Endothelial cell of umbilical vein (primary cell): Measurements from ENCODE around the gene PCSK6. TPM values are rescaled to one million over a fixed set of nuclear protein-coding genes. Genes with fewer than 3 reads are reported as not detected.

Experiments
- BruUV-seq: library from RNA; stranded (reverse); fragments of 400-500 nt; replicated peaks from 2 replicates; lab custom pipeline; 2021; lab: Mats Ljungman, UMichigan
- CTCF ChIA-PET: fragments of 300-600, 350-600 bp; sonication (Branson Sonifier 250); formaldehyde crosslinking; loops from one replicate; lab custom pipeline; 2021; ENCODE audit warnings: antibody characterized with exemption, inconsistent platforms; lab: Charles Lee
- POLR2A ChIA-PET: fragments of 300-600, 350-600 bp; sonication (Branson Sonifier 250); formaldehyde crosslinking; loops from one replicate; lab custom pipeline; 2021; ENCODE audit warnings: antibody characterized with exemption, inconsistent platforms; lab: Charles Lee
- DNase-seq: peaks from one replicate; pipeline ENCODE4 v3.0.0-alpha.2; 2011; ENCODE audit warnings: low read depth, low spot score
- FAIRE-seq: peaks from 2 replicates; lab custom pipeline; 2011; peaks lifted over from hg19 to GRCh38; lab: Jason Lieb, UNC
- H2AFZ ChIP-seq: 2 replicates; pipeline ENCODE4 v1.6.0; 2012; ENCODE audit warnings: low read depth, low read length, control low read depth, inconsistent platforms
- H3K27ac ChIP-seq: 2 replicates; pipeline ENCODE4 v1.5.1; 2011; ENCODE audit warnings: low read depth, mild to moderate bottlenecking, control low read depth, low read length, moderate library complexity; ENCODE audit not compliant: insufficient read depth
- H3K27me3 ChIP-seq, 2 experiments: 2 replicates each; pipeline versions ENCODE4 v1.6.0 to v1.6.1; 2011; ENCODE audit warnings: low read length in 2 of 2, mixed read lengths in 1 of 2; ENCODE audit not compliant: control insufficient read depth in 2 of 2, insufficient read depth in 2 of 2
- H3K36me3 ChIP-seq, 2 experiments: 2 replicates in 1 of 2; 3 replicates in 1 of 2; pipeline ENCODE4 v1.5.1; 2011; ENCODE audit warnings: low read length in 2 of 2, mild to moderate bottlenecking in 1 of 2, moderate library complexity in 1 of 2; ENCODE audit not compliant: control insufficient read depth in 2 of 2, insufficient read depth in 2 of 2; ENCODE audit errors: extremely low read depth in 1 of 2
- H3K4me1 ChIP-seq: 3 replicates; pipeline ENCODE4 v1.5.1; 2011; ENCODE audit warnings: mild to moderate bottlenecking, low read length; ENCODE audit not compliant: control insufficient read depth, insufficient read depth; ENCODE audit errors: extremely low read depth
- H3K4me2 ChIP-seq: 2 replicates; pipeline ENCODE4 v1.6.1; 2011; ENCODE audit warnings: low read length, control low read depth, mixed read lengths; ENCODE audit not compliant: insufficient read depth
- H3K4me3 ChIP-seq, 3 experiments: fragments of 200-600 bp in 1 of 3; sonication (generic), shearing (Covaris generic) in 1 of 3; replicated peaks in 1 of 3; 2 replicates each; pipeline ENCODE4 v1.5.1; 2011 to 2016; ENCODE audit warnings: control low read depth in 3 of 3, low read length in 3 of 3, mild to moderate bottlenecking in 2 of 3, inconsistent platforms in 1 of 3, low read depth in 1 of 3, moderate library complexity in 1 of 3; ENCODE audit not compliant: insufficient read depth in 1 of 3
- H3K79me2 ChIP-seq: 2 replicates; pipeline ENCODE4 v1.6.0; 2012; ENCODE audit warnings: low read length, inconsistent platforms; ENCODE audit not compliant: control insufficient read depth, insufficient read depth
- H3K9ac ChIP-seq: replicated peaks from 2 replicates; pipeline ENCODE3; 2011; ENCODE audit warnings: low read length, control low read depth; ENCODE audit not compliant: insufficient read depth; ENCODE audit errors: extremely low read depth
- H3K9me1 ChIP-seq: replicated peaks from 3 replicates; pipeline ENCODE4 v1.6.0; 2011; ENCODE audit warnings: mild to moderate bottlenecking, low read length; ENCODE audit not compliant: control insufficient read depth, insufficient read depth; ENCODE audit errors: extremely low read depth
- H3K9me3 ChIP-seq: replicated peaks from 2 replicates; pipeline ENCODE4 v1.5.1; 2012; ENCODE audit warnings: low read length, inconsistent platforms; ENCODE audit not compliant: control insufficient read depth, insufficient read depth
- H4K20me1 ChIP-seq: replicated peaks from 2 replicates; pipeline ENCODE3; 2011; ENCODE audit warnings: mild to moderate bottlenecking, low read length; ENCODE audit not compliant: control insufficient read depth, insufficient read depth; ENCODE audit errors: extremely low read depth
- EZH2 ChIP-seq: IDR thresholded peaks from 2 replicates; pipeline ENCODE4 v1.6.1; 2012; ENCODE audit warnings: borderline replicate concordance, low read depth, mild to moderate bottlenecking, moderate library complexity, low read length, inconsistent platforms; ENCODE audit not compliant: severe bottlenecking
- FOS ChIP-seq: IDR thresholded peaks from 2 replicates; pipeline ENCODE4 v1.6.1; 2011; ENCODE audit warnings: mild to moderate bottlenecking, low read length, moderate library complexity, borderline replicate concordance; ENCODE audit not compliant: insufficient read depth
- GATA2 ChIP-seq: IDR thresholded peaks from 2 replicates; pipeline ENCODE4 v1.7.0; 2011; ENCODE audit warnings: low read depth, mild to moderate bottlenecking, moderate library complexity, mixed read lengths, low read length; ENCODE audit not compliant: insufficient read length, insufficient read depth
- JUN ChIP-seq: IDR thresholded peaks from 2 replicates; pipeline ENCODE4 v1.6.1; 2011; ENCODE audit warnings: borderline replicate concordance, low read depth; ENCODE audit not compliant: insufficient read length, insufficient read depth
- MYC ChIP-seq: IDR thresholded peaks from one replicate; pipeline ENCODE4 v1.6.1; 2011; ENCODE audit warnings: mild to moderate bottlenecking, low read depth, low read length
- POLR2A ChIP-seq: IDR thresholded peaks from 2 replicates; pipeline ENCODE4 v1.6.1; 2012; ENCODE audit warnings: low read depth, mild to moderate bottlenecking, control low read depth, low read length
- POLR2AphosphoS5 ChIP-seq: IDR thresholded peaks from 2 replicates; pipeline ENCODE4 v1.6.1; 2012; ENCODE audit warnings: low read depth, mild to moderate bottlenecking, control low read depth, low read length, moderate library complexity; ENCODE audit not compliant: insufficient read depth
- dilution Hi-C: fragments of 300-500 bp; cut with MboI; formaldehyde crosslinking; loops from one replicate; pipeline ENCODE4 v1.15.0; 2019; ENCODE audit warnings: low sequenced_read_pairs; ENCODE audit not compliant: extremely low pct_ligation_motif_present
- intact Hi-C: fragments of 100-400 bp; cut with micrococcal nuclease; formaldehyde crosslinking; loops from one replicate; pipeline ENCODE4 v1.10.0; 2022
- polyA plus RNA-seq, 4 experiments: library from polyadenylated mRNA; depleted of rRNA in 3 of 4; stranded (reverse) in 3 of 4; unstranded in 1 of 4; fragments of >200 nt; gene quantifications; 2 replicates each; pipeline versions ENCODE4 v1.2.1 to v1.2.3, GENCODE V29; 2011 to 2012; ENCODE audit warnings: missing spikeins in 1 of 4
- total RNA-seq: library from RNA; stranded (reverse); gene quantifications from 2 replicates; pipeline ENCODE4 v1.2.3, GENCODE V29; 2021
- TF ChIP-seq, protein P1 (sequence below), 2 donors: IDR thresholded peaks; 1 replicate in 1 of 2; 2 replicates in 1 of 2; pipeline ENCODE4 v1.5.1; 2011; ENCODE audit warnings: low read length in 2 of 2, mild to moderate bottlenecking in 2 of 2, moderate library complexity in 2 of 2, control low read depth in 1 of 2, inconsistent platforms in 1 of 2, low read depth in 1 of 2; ENCODE audit not compliant: insufficient read depth in 1 of 2; ENCODE audit errors: extremely low read depth in 1 of 2
- TF ChIP-seq, protein P2 (sequence below): IDR thresholded peaks from 2 replicates; pipeline ENCODE4 v1.6.1; 2011; ENCODE audit not compliant: insufficient read depth, insufficient read length

The PCSK6 gene
- total and polyA plus RNA-seq, 2 donors (not counting 3 experiments of a cell fraction or from before 2014, with no cell fraction given): 0.18 to 0.69 TPM

DNA sequence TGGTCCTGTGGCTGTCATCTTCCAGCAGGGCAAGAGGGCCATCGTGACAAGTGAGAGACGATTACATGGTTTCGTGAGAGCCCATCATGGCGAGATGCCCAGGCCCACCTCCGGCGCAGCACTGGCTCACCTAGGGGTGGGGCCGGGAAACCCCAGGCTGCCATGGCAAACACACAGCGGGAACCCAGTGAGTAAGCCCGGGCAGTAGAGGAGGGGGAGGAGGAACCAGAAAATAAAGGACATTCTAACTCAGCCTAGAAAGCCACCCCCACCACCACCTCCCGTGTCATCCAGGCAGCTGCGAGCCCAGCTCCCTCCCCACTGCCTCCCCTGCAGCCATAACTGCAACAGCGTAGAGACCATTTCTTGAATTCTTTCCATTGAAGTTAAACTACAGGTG lies 52.3 kb downstream of the PCSK6 start:
- H3K4me1 ChIP-seq: no peaks in the 10 kb centered on the region
- BruUV-seq: no TSS peak
- H2AFZ ChIP-seq: no peak overlapping the region
- intact Hi-C loops (no loop called here), dilution Hi-C loops (no loop called here)
- H3K27me3 ChIP-seq: peaks cover 7 to 8% of the 10 kb centered on the region in 2 experiments
- no peak overlapping the region for H3K27ac ChIP-seq
- H4K20me1 ChIP-seq: no peaks in the 10 kb centered on the region
- no peak overlapping the region for H3K9ac ChIP-seq
- H3K9me1 ChIP-seq: no peaks in the 10 kb centered on the region
- DNase-seq (no peak), FAIRE-seq (no peak)
- no peaks in the 10 kb centered on the region for H3K9me3 ChIP-seq
- POLR2A ChIA-PET: no interaction called here
- H3K4me3 ChIP-seq: no peak overlapping the region
- H3K79me2 ChIP-seq: no peaks in the 10 kb centered on the region
- no peaks in the 10 kb centered on the region for H3K36me3 ChIP-seq
- no peak for TF ChIP-seq GATA2
- no peak for TF ChIP-seq JUN
- TF ChIP-seq, protein P1, sequence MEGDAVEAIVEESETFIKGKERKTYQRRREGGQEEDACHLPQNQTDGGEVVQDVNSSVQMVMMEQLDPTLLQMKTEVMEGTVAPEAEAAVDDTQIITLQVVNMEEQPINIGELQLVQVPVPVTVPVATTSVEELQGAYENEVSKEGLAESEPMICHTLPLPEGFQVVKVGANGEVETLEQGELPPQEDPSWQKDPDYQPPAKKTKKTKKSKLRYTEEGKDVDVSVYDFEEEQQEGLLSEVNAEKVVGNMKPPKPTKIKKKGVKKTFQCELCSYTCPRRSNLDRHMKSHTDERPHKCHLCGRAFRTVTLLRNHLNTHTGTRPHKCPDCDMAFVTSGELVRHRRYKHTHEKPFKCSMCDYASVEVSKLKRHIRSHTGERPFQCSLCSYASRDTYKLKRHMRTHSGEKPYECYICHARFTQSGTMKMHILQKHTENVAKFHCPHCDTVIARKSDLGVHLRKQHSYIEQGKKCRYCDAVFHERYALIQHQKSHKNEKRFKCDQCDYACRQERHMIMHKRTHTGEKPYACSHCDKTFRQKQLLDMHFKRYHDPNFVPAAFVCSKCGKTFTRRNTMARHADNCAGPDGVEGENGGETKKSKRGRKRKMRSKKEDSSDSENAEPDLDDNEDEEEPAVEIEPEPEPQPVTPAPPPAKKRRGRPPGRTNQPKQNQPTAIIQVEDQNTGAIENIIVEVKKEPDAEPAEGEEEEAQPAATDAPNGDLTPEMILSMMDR (IDR thresholded peaks at IDR 0.05; ENCODE audit: extremely low read depth in 1 of 2, insufficient read depth in 1 of 2, low read depth in 1 of 2, low read length in 2 of 2): no peak
- no peak for TF ChIP-seq POLR2A
- TF ChIP-seq, protein P2, sequence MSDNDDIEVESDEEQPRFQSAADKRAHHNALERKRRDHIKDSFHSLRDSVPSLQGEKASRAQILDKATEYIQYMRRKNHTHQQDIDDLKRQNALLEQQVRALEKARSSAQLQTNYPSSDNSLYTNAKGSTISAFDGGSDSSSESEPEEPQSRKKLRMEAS: no peak
- no peak for TF ChIP-seq FOS
- TF ChIP-seq POLR2AphosphoS5: no peak
- TF ChIP-seq EZH2: no peak
- TF ChIP-seq MYC: no peak
- CTCF ChIA-PET: no interaction called here
- no peak overlapping the region for H3K4me2 ChIP-seq
